HG03521 (cell line): ENCODE data around the gene LIPM.

Experiments used
- ATAC-seq: cut with Tn5 transposase; IDR thresholded peaks from one replicate; pipeline ENCODE4 v1.9.1; 2021; ENCODE audit warnings: mild to moderate bottlenecking, moderate library complexity; ENCODE audit not compliant: unreplicated experiment

The LIPM gene

DNA sequence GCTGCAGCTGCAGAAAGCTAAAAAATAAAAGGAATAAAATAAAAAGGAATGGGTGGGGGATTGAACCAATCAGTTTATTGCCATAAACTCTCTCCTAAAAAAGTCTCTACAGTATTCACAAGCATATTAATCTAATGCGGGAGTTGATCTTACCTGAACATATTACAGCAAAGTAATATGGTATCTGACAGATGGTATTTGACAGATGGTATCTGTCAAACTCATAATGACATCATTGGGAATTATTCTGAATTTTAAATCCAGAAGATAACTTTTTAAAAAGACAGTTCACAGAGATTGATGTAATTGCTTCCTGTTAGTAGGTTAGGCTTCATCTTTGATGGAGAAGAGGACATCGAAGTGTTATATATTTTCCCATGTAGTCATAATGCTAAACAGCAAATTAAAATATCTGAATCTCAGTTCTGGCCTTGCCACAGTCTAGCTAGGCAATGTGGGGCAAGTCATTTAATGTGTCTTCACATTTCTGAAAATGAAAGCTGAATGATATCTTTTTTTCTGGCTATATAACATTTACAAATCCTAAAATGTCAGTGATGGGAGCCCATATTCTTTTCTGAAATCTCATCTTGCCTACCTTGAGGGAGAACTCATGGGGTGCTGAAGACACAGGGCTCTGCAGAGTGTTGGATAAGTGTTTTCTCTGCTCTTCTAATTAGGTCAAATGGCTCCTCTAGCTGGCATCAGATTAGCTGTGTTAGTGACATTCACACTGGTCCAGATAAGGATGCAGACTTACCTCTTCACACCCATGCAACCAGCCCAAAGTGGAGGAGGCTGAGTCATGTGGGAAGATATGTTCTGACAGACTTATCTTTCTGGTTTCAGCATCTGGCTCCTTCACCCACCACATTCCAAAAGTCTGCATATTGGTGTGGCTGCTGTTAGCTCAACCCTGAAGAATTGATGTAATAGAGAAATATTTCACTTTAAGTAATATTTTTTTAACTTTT lies 2.1 kb upstream of the LIPM start:
- no peak for ATAC-seq

DNA sequence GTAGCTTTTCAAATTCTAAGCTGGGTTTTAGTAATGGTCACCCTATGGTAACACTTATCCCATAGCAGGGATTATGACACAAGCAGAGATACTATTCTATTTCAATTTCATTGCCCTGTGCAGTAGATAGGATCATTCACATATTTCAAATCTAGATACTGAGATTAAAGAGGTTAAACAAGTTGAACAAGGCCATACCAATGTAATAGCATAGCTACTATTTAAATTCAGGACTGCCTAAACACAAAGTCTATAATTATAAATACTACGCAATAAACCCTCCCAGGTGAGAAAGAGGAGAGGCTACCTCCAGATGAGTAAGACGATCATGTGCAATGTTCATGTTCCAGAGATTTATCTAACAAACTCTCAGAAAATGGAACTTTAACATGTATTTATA lies 1.1 kb downstream of the LIPM start:
- no peak for ATAC-seq

DNA sequence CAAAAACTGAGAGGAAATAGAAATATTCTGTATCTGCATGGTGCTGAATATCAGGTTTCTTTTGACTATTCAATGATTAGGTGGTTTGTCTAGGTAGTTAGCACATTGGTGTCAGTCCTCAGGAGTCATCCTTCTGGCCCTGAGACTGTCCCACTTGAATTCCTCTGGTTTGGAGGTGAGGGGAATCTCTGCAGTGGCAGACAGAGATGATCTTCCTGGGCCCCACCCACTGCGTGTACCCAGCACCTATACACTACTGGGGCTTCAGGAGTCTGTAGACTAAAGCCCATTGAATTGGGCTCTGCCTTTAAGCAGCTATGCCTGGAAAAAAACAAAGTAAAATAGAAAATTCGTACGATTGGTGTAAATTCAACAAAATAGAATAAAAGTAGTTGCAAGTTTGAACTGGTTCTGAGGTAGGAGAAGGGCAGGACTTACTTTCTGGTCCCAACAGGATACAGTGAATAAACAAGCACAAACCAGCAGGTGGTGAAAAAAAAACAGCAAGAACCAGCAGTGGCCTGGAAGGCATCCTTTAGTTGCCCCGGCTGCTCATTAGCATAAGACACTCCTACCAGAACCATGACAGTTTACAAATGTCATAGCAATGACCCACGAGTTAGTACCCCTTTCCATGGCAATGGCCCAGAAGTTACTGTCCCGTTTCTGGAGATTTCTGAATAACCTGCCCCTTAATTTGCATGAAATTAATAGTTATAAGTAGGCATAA lies 1.7 kb downstream of the LIPM start:
- no peak for ATAC-seq

DNA sequence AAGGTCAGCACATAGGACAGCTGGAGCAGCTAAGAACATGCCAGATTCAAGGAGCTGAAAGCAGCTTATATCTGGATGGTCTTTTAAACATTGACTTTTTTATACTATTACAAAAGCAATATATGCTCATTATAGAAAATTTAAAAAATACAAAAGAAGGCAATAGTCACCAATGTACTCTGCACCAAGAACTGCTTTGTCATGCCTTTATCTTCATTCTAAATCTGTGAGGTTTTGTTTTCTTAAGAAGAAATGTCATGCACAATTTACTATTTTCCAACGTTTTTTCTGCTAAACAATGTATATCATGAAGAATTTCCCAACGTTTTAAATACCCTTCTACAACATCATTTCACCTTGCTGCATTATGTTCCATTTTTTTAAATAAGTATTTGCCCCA lies 2.8 kb downstream of the LIPM start:
- ATAC-seq: no peak

DNA sequence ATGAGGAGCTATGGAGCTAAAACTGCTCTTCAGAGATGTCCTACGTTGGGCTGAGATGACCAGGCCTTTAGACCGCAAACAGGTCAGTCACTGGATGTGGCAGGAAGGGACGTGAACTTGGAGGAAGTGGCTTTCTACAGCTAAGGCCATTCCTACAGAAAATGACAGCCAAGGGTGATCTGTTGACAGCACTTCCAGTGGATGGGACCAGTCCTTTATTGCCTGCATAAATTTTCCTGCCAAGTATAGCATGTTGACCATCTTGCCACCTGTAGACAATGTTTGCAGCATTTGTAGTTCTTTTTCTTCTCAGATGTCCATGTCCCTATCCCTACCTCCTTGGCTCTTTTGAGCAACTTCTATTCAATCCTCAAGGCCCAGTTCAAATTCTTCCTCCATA lies 3.4 kb downstream of the LIPM start:
- ATAC-seq: no peak

DNA sequence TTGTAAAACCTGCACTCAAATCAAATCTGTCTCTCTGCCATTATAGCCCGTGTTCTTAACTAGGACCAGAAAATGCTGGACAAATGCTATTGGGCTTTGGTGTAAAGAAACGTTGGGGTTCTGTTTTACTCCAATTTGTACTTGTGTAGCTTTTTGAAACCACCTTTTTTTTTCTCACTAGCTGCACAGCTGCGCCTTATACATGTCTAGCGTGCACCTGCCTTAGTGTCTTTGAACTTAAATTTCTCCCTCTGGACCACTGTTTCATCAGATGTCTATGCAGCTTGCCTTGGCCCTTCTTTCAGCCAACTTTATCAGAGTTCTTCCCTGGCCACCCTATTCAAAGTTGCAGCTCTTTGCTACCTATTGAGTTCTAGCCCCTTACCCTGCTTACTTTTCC lies 7.1 kb downstream of the LIPM start:
- no peak for ATAC-seq

DNA sequence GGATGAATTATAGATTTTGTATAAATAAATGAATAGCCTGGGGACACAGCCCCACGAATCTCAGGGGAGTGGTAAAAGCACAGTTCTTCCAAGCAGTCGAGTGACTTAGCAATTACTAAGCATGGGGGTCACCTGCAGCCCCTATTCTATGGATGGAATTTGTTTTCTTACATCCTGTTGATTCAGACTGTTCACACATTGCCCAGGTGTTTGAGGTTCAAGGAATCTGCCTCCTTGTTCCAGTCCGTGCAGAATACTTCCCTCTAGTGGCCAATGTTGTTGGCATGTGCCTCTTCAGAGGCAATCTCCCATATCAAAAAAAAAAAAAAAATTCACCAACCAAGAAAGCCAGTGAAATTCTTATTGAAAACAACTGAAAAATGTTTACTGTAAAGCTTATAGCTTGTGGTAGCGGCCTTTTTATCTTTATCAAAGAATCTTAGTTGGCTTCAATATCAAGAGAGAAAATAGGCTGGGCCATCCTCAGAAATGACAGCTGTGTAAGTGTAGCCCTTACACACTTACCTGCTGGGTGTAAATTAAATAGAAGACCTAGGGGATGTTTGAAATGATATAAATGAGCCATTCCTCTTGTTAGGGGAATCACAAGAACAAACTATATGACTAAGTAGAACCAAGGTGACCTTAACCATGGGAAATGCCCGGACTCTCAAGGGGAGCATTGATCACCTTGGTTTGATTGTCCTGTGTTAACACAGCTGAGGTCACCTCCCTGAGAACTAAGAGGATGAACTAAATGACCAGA lies 7.8 kb downstream of the LIPM start:
- no peak for ATAC-seq

DNA sequence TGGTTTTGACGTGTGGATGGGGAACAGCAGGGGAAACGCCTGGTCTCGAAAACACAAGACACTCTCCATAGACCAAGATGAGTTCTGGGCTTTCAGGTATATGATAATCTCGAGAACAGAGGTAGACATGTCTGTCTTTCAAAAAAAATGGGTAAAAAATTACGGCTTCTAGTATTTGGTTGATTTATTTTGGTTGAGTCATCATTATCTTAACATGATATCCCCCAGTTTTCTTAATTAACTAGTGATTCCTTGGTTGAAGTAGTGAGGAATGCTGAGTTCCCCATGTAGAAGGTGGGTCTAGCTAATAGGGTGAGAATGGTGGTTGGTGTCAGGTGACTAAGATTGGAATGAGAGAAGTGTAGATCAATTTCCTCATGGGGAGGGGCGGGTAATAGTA lies 10.7 kb downstream of the LIPM start:
- ATAC-seq: no peak

DNA sequence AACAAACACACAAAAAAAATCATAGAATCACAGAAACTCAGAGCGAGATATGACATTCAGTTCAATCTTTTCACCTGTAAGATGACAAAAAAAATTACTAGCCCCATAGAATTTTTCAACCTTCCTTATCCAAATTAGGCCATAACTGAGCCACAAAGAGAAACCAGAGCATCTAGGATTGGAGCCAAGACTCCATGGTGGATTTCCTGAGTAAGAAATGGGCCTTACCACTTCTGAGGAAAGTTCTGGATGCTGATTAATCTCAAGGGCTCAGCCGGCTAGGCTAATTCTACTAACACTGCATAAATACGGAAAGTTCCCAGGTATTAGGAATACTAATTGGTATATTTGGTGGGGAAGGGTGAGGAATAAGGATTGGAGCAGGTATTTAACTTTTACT lies 16.8 kb downstream of the LIPM start:
- no peak for ATAC-seq

DNA sequence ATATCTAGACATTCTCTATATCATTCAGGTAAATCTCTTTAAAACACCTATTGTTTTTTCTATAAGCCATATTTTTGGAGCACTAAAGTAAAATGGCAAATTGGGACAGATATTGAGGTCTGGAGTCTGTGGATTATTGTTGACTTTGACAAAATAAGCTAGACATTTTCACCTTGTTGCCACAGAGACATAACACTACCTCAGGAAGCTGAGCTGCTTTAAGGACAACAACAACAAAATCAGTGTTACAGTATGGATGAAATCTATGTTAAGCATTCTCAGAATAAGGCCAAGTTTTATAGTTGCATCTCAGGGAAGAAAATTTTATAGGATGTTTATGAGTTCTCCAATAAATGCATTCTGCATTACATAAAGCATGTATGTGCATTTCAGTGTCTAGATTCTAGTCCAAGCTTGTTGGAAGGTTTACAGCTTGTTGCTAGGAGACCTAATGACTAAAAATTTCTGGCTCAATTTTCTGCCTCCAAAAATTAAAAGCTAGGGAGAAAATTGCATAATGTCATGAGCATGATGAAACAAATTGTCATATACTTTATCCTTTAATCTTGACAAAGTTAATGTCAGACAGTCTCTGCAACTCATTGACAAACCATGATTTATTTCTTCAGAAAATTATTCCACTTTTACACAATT lies 18.3 kb downstream of the LIPM start:
- ATAC-seq: no peak

DNA sequence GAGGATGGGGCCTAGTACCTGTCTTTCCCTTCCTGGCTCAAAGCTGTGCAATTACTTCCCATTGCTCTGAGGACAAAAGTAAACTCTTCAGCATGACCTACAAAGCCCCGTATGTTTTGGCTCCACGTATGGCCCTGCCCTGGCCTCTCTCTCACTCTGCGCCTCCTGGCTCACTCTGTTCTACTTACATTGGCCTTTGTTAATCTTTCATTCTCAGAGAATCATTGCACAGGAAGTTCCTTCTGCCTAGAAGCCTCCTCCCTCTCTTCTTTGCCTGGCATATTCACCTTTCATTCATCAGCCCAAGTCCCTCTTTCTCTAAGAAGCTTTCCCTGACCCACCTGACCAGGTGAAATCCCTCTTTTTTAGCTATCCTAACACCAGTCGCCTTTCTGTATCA lies 23.9 kb downstream of the LIPM start:
- no peak for ATAC-seq

DNA sequence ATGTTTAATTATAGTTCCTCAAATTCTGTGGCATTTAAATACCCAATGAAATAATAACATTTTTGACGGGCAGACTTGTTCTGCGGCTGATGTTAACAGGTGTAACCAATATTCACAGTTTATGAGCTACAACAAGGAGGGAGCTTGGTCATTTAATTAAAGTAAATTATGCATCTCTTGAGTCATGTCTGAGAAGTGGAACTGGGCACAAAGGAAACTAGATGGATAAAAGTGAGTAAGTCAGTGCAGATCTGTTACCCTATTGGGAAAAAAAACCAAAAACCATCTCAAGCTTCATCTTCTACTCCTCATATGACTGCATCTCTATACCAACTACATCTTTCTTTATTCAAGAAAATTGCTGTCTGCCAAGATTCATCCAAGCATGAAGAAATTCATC lies 25.1 kb downstream of the LIPM start:
- no peak for ATAC-seq

DNA sequence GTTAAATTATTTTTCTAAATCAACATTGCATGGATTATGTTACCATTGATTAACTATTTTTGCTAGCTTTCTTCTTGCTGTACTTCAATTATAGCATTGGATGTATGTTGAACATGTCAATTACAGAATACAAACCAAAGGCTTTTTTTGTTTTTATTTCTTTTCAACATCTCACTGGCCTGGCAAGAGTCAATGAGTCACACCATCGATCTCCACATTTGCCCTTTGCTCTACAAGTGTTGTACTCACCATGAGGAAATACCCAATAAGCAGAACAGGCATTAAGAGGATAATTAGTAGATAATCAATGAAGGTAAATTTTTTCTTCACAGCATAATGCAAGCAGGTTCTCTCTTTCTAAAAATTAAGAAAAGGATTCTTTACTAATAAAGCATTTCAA lies 25.8 kb downstream of the LIPM start:
- ATAC-seq: no peak

DNA sequence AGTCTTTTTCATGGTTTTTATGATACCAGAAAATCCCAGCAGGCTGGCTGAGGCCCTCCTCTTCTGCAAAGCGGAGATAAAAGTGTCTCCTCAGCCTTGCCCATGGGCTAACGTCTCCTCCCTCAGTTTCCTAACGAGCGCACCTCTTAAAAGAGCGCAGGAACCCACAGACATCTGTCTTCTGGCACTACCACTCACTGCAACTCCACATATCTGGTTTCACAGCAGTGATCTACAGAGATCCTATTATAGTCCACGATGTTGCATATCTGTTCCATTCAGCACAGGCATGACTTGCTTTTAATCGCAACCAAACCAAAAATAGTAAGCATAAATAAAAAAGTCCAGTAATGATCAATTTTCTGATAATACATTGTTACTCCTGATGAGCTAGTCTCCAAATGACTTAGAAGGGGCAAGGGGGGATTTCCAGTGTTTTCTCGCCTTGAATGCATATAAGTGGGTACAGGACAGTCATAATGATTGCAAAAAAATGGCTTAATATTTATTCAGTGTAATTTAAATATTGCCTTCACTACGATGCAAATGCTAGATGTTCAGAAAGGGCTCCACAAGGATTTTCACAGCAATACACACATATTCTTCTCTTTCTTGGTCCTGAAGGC lies 28.2 kb downstream of the LIPM start:
- no peak for ATAC-seq

DNA sequence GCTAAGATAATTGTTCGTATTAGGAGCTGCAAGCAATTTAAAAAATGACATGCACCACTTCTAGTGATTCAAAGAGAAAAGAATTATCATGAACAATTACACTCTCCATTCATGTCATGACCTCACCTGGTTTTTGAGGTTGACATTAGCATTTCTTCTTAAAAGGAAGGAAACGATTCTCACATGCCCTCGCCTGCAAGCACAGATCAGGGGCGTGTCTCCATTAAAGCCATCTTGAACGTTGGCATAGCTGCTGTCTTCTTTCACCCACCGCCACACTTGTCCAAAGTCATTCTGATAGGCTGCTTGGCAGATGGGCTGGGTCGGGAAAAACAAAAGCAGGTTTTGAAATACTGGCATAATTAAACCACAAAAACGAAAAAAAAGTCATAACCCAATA lies 29.2 kb downstream of the LIPM start:
- ATAC-seq: no peak

DNA sequence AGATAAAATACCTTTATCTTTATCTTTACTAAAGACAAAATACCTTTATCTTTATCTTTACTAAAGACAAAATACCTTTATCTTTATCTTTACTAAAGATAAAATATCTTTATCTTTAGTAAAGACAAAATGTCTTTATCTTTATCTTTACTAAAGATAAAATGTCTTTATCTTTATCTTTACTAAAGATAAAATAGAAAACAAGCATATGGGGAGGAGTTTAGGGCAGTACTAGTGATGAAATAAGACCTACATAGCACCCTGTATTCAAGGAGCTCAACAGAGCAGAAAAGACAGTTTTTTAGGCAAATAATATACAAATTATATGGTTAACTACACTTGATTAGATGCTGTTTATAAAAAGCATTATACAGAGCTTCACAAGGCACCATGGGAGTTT lies 29.8 kb downstream of the LIPM start:
- no peak for ATAC-seq

DNA sequence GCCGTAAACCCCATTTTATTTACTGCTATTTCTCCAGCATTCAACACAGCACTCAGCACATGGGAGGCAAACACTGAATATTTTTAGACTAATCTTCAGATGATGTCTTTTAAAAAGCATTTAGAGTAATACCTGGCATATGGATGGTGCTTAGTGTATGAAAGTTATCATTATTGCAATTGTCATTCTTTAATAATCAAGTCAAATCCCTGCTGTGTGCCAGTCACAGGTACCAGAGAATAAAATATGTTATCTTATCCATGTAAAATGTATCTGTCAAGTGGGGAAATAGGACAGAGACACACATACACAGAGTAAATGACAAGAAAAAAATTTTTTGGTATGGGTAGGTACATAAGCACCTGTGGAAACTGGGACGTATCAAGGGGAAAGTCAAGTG lies 30.6 kb downstream of the LIPM start:
- no peak for ATAC-seq

DNA sequence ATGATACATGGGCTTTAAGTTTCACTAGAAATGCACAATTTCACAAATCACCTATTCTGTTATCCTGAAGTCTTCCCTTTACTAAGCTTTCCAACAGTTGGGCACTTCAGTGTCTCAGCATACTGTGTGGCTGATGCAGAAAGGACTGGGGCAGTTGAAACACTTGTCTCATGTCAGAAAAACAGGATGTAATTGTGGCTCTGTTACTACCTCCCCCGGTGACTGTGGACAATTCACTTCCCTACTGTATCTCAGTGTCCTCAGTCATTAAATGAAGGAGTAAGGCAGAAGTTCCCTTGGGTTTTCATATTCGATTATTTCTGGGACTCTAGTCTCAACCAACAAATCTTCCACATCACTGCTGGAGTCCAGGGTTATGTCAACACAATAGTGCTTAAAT lies 31.2 kb downstream of the LIPM start:
- no peak for ATAC-seq

DNA sequence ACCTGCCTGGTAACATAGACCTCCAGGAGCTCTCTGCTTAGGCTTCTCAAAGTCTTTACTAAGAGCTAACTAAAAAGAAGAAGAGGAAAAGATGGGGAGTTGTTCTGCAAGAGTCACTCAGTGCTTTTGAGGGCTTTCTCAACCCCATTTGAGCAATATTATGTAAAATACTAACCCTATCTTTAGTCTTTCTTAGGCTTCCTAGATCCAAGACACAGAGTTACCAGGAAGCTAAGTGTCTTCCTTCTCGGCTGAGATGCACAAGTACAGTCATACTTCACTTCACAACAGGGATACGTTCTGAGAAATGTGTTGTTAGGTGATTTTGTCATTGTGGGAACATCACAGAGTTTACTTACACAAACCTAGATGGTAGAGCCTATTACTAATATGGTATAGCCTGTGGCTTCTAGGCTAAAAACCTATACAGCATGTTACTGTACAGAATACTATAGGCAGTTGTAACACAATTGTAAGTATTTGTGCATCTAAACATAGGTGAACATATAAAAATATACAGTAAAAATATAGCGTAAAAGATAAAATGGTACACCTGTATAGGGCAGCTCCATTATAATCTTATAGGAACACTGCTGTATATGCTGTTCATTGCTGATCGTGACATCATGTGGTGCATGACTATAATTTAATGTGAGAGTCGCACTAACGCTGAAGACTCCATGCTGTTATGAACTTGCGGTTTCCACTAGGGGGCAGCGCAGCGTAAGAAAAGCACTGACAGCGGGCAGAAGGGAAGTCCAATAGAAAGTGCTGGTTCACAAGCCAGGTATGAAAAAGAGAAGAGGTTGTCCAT lies 32.8 kb downstream of the LIPM start:
- peak; percentile 81 for ATAC-seq

DNA sequence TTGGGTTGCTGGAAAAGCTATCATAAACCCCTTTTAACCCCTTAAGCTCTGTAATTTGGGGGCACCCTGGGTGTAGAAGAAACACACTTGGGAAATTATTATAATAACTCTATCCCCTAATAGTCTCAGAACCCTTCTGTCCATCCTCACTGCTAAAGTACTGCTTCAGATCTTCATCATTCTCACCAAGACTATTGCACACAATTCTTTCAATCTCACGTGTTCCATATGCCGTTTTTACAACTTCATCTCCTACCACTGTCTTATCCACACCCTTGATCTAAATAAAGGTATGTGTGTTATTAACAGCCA lies 33.3 kb downstream of the LIPM start:
- no peak for ATAC-seq
